SK-N-SH (cell line): ENCODE measurements around the gene MRPS35. TPM values are rescaled to one million over a fixed set of nuclear protein-coding genes. Genes with fewer than 3 reads are reported as not detected.

ENCODE experiments used
- CTCF ChIA-PET: fragments of 300-600, 350-600 bp; formaldehyde crosslinking; extraction: SDS; loops from one replicate; lab custom pipeline; 2021; lab: Yijun Ruan, JAX
- POLR2A ChIA-PET: fragments of 350-600 bp; sonication (Branson Sonifier 250); formaldehyde crosslinking; extraction: SDS; loops from one replicate; lab custom pipeline; 2020; ENCODE audit warnings: antibody characterized with exemption, inconsistent platforms; lab: Yijun Ruan, JAX
- DNase-seq: peaks from one replicate; pipeline ENCODE4 v3.0.0; 2012
- H2AFZ ChIP-seq: fragments of 200-600 bp; sonication (generic); 2 replicates; pipeline ENCODE4 v1.8.1; 2016; ENCODE audit warnings: antibody characterized with exemption, mild to moderate bottlenecking, low read depth
- H3F3A ChIP-seq: fragments of 200-600 bp; sonication (generic); replicated peaks from 2 replicates; pipeline ENCODE3; 2016; ENCODE audit warnings: antibody characterized with exemption, mild to moderate bottlenecking; ENCODE audit not compliant: insufficient read depth
- H3K27ac ChIP-seq, 2 experiments: fragments of 200-500 bp in 1 of 2; fragments of 200-600 bp in 1 of 2; sonication (Bioruptor generic) in 1 of 2; sonication (generic), shearing (Covaris generic) in 1 of 2; 2 replicates each; pipeline versions ENCODE4 v1.5.1 to v1.6.1; 2014 to 2016; ENCODE audit warnings: low read depth in 2 of 2, inconsistent platforms in 1 of 2, low read length in 1 of 2, mild to moderate bottlenecking in 1 of 2, mixed read lengths in 1 of 2
- H3K27me3 ChIP-seq: fragments of 200-600 bp; sonication (generic), shearing (Covaris generic); 2 replicates; pipeline ENCODE4 v1.6.1; 2016; ENCODE audit warnings: mixed run types; ENCODE audit not compliant: insufficient read depth
- H3K36me3 ChIP-seq, 2 experiments: fragments of 200-500 bp in 1 of 2; fragments of 200-600 bp in 1 of 2; sonication (Bioruptor generic) in 1 of 2; sonication (generic) in 1 of 2; replicated peaks in 1 of 2; 2 replicates each; pipeline versions ENCODE3 to v1.5.1; 2014 to 2016; ENCODE audit warnings: low read length in 1 of 2, mild to moderate bottlenecking in 1 of 2; ENCODE audit not compliant: insufficient read depth in 2 of 2, control insufficient read depth in 1 of 2
- H3K4me1 ChIP-seq, 2 experiments: fragments of 200-500 bp in 1 of 2; fragments of 200-600 bp in 1 of 2; sonication (Bioruptor generic) in 1 of 2; sonication (generic), shearing (Covaris generic) in 1 of 2; 2 replicates each; pipeline versions ENCODE4 v1.5.1 to v1.6.1; 2014 to 2016; ENCODE audit warnings: low read depth in 1 of 2, low read length in 1 of 2, mixed run types in 1 of 2; ENCODE audit not compliant: insufficient read depth in 2 of 2, control insufficient read depth in 1 of 2
- H3K4me2 ChIP-seq: fragments of 200-600 bp; sonication (generic), shearing (Covaris generic); 2 replicates; pipeline ENCODE4 v1.6.1; 2017; ENCODE audit warnings: mixed run types
- H3K4me3 ChIP-seq, 2 experiments: fragments of 200-500 bp in 1 of 2; fragments of 200-600 bp in 1 of 2; sonication (Bioruptor generic) in 1 of 2; sonication (generic), shearing (Covaris generic) in 1 of 2; 2 replicates each; pipeline versions ENCODE4 v1.5.1 to v1.8.1; 2014 to 2016; ENCODE audit warnings: low read depth in 2 of 2, inconsistent platforms in 1 of 2, low read length in 1 of 2, mild to moderate bottlenecking in 1 of 2, mixed read lengths in 1 of 2, moderate library complexity in 1 of 2
- H3K79me2 ChIP-seq: fragments of 200-600 bp; sonication (generic); 2 replicates; pipeline ENCODE4 v1.8.1; 2017; ENCODE audit warnings: mild to moderate bottlenecking; ENCODE audit not compliant: insufficient read depth
- H3K9ac ChIP-seq: fragments of 200-600 bp; sonication (generic); 2 replicates; pipeline ENCODE4 v1.6.1; 2017; ENCODE audit warnings: mixed run types
- H3K9me2 ChIP-seq: fragments of 200-600 bp; sonication (generic); 2 replicates; pipeline ENCODE4 v1.6.1; 2017; ENCODE audit warnings: mixed run types
- H3K9me3 ChIP-seq: fragments of 200-600 bp; sonication (generic); 2 replicates; pipeline ENCODE4 v1.6.1; 2017; ENCODE audit warnings: mixed run types, mild to moderate bottlenecking, moderate library complexity
- H4K20me1 ChIP-seq: fragments of 200-600 bp; sonication (generic); 2 replicates; pipeline ENCODE4 v1.6.1; 2017; ENCODE audit warnings: mild to moderate bottlenecking, mixed run types; ENCODE audit not compliant: insufficient read depth
- CTCF ChIP-seq: fragments of 200-600 bp; sonication (generic); IDR thresholded peaks from 2 replicates; pipeline ENCODE4 v1.6.1; 2017; ENCODE audit warnings: antibody characterized with exemption, mild to moderate bottlenecking, moderate library complexity
- EZH2phosphoT487 ChIP-seq: fragments of 200-600 bp; sonication (generic); IDR thresholded peaks from 2 replicates; pipeline ENCODE4 v1.6.1; 2017; ENCODE audit warnings: low read depth, mixed run types, mild to moderate bottlenecking, antibody characterized with exemption, moderate library complexity, borderline replicate concordance
- FOXM1 ChIP-seq: IDR thresholded peaks from 2 replicates; pipeline ENCODE4 v1.4.0; 2012; ENCODE audit warnings: low read depth, mild to moderate bottlenecking
- GABPA ChIP-seq: IDR thresholded peaks from 2 replicates; pipeline ENCODE4 v1.4.0; 2012; ENCODE audit warnings: low read depth, mild to moderate bottlenecking
- IRF3 ChIP-seq: fragments of 150-350 bp; IDR thresholded peaks from 2 replicates; pipeline ENCODE4 v1.6.1; 2016; ENCODE audit warnings: mild to moderate bottlenecking, low read depth, low read length
- JUND ChIP-seq: IDR thresholded peaks from 2 replicates; pipeline ENCODE4 v1.4.0; 2012
- MEF2A ChIP-seq: IDR thresholded peaks from 2 replicates; pipeline ENCODE4 v1.4.0; 2012; ENCODE audit warnings: low read depth, borderline replicate concordance
- MXI1 ChIP-seq: IDR thresholded peaks from 2 replicates; pipeline ENCODE4 v1.6.1; 2012; ENCODE audit warnings: mild to moderate bottlenecking, low read depth, low read length, improper control_type of control experiment
- NFIC ChIP-seq: IDR thresholded peaks from 2 replicates; pipeline ENCODE4 v1.4.0; 2012; ENCODE audit warnings: borderline replicate concordance
- NRF1 ChIP-seq: IDR thresholded peaks from 2 replicates; pipeline ENCODE4 v1.6.1; 2012; ENCODE audit warnings: low read depth, mild to moderate bottlenecking, low read length
- POLR2AphosphoS5 ChIP-seq: IDR thresholded peaks from 2 replicates; pipeline ENCODE4 v1.6.1; 2012; ENCODE audit warnings: low read depth, low read length
- RAD21 ChIP-seq: IDR thresholded peaks from 2 replicates; pipeline ENCODE4 v1.6.1; 2012; ENCODE audit warnings: mild to moderate bottlenecking, low read length
- RCOR1 ChIP-seq: fragments of 150-350 bp; IDR thresholded peaks from 2 replicates; pipeline ENCODE4 v1.6.1; 2017; ENCODE audit warnings: antibody characterized with exemption, low read length
- RFX5 ChIP-seq: IDR thresholded peaks from 2 replicates; pipeline ENCODE4 v1.6.1; 2012; ENCODE audit warnings: mild to moderate bottlenecking, improper control_type of control experiment, low read length
- TAF1 ChIP-seq: IDR thresholded peaks from 2 replicates; pipeline ENCODE4 v1.6.1; 2012; ENCODE audit warnings: low read depth, mild to moderate bottlenecking, low read length, moderate library complexity, borderline replicate concordance
- TCF12 ChIP-seq: IDR thresholded peaks from 2 replicates; pipeline ENCODE4 v1.4.0; 2012
- YY1 ChIP-seq: IDR thresholded peaks from 2 replicates; pipeline ENCODE4 v1.4.0; 2012; ENCODE audit warnings: low read depth, mild to moderate bottlenecking
- WGBS: methylation state at CpG from one replicate; pipeline ENCODE4 v1.1.6; 2017; ENCODE audit warnings: low lambda C conversion rate; 5-methylcytosine and 5-hydroxymethylcytosine counted together
- polyA plus RNA-seq, 3 experiments: library from polyadenylated mRNA; depleted of rRNA; stranded (reverse); fragments of >200 nt; gene quantifications; 2 replicates each; pipeline ENCODE4 v1.2.3, GENCODE V29; 2012

MRPS35 gene
- polyA plus RNA-seq, 1 of the 3 experiments (the other 2 are of a cell fraction), result 32.4 TPM

- WGBS, result 78% methylated on average over 2 of the region's 2 CpGs
- Histone ChIP-seq H3K9ac (no peak overlapping the region), H3K27me3 (no peaks in the 10 kb centered on the region), H3K4me2 (no peak overlapping the region), H3K9me2 (no peaks in the 10 kb centered on the region), H3K27ac (no peak overlapping the region), H4K20me1 (peaks cover 4% of the 10 kb centered on the region), H3F3A (peaks cover 16% of the 10 kb centered on the region), H3K4me3 (no peak overlapping the region), H3K9me3 (no peaks in the 10 kb centered on the region), H3K79me2 (peaks cover 16% of the 10 kb centered on the region), H3K4me1 (peaks cover 4 to 7% of the 10 kb centered on the region in 2 experiments; a peak in 3 of 4 replicates), H3K36me3 (no peaks in the 10 kb centered on the region), H2AFZ (no peak overlapping the region)
- TF ChIP-seq IRF3 (no peak), JUND (no peak)
- ChIA-PET POLR2A (no interaction called here), CTCF (interaction anchor here (0.9 kb wide), 1 partner anchor 22 kb away, joined by 4 read pairs; no protein-coding TSS in a partner anchor)
- no peak for DNase-seq
Measured at GRCh38 chr12:27707216-27707615, 3.4 kb upstream of the MRPS35 start.

GRCh38 chr12:27709212-27709931 lies 1.3 kb upstream of the MRPS35 start:
- Histone ChIP-seq H3K4me2 (peak overlapping the region; percentile 93), H3K4me3 (peak overlapping the region; percentile 91 to 98; a peak in 3 of 4 replicates), H3K27me3 (no peaks in the 10 kb centered on the region), H2AFZ (peak overlapping the region; percentile 93; the same call in 1 of the 2 replicates), H3K9me3 (no peaks in the 10 kb centered on the region), H3F3A (peaks cover 4% of the 10 kb centered on the region), H4K20me1 (peaks cover 5% of the 10 kb centered on the region), H3K36me3 (peaks cover 0 to 6% of the 10 kb centered on the region in 2 experiments), H3K9ac (no peak overlapping the region), H3K4me1 (peaks cover 4 to 7% of the 10 kb centered on the region in 2 experiments; a peak in 3 of 4 replicates), H3K27ac (peak overlapping the region in 1 of 2 experiments; percentile 89; a peak in 2 of 4 replicates), H3K9me2 (no peaks in the 10 kb centered on the region), H3K79me2 (peaks cover 37% of the 10 kb centered on the region)
- DNase-seq, result no peak
- ChIA-PET POLR2A (no interaction called here), CTCF (interaction anchor here (1.0 to 1.5 kb wide), 3 partner anchors 27 to 284 kb away, joined by 3 read pairs; no protein-coding TSS in a partner anchor)
- TF ChIP-seq MEF2A, result no peak
- TF ChIP-seq FOXM1, result no peak
- 68% methylated on average over 12 of the region's 12 CpGs for WGBS

GRCh38 chr12:27709932-27710591 lies 570 bp upstream of the MRPS35 start:
- Histone ChIP-seq H3K9ac (peak overlapping the region; percentile 90), H3K9me3 (no peaks in the 10 kb centered on the region), H3K9me2 (no peaks in the 10 kb centered on the region), H2AFZ (peak overlapping the region; percentile 93), H4K20me1 (peaks cover 5% of the 10 kb centered on the region), H3K4me3 (peak overlapping the region; percentile 91 to 98), H3K36me3 (peaks cover 0 to 10% of the 10 kb centered on the region in 2 experiments), H3K4me1 (peaks cover 4 to 7% of the 10 kb centered on the region in 2 experiments; a peak in 3 of 4 replicates), H3K27ac (peak overlapping the region; percentile 89), H3K79me2 (peaks cover 43% of the 10 kb centered on the region), H3K4me2 (peak overlapping the region; percentile 93), H3K27me3 (no peaks in the 10 kb centered on the region), H3F3A (peaks cover 4% of the 10 kb centered on the region)
- WGBS, result 6% methylated on average over 24 of the region's 24 CpGs
- ChIA-PET CTCF (interaction anchor here (1.0 to 1.5 kb wide), 3 partner anchors 27 to 285 kb away, joined by 3 read pairs; no protein-coding TSS in a partner anchor), POLR2A (no interaction called here)
- no peak for DNase-seq
- no peak for TF ChIP-seq RAD21
- TF ChIP-seq CTCF, result no peak
- no peak for TF ChIP-seq GABPA
- no peak for TF ChIP-seq YY1
- TF ChIP-seq RCOR1, result no peak
- TF ChIP-seq MXI1, result no peak
- no peak for TF ChIP-seq TAF1
- no peak for TF ChIP-seq IRF3
- TF ChIP-seq RFX5, result no peak
- no peak for TF ChIP-seq POLR2AphosphoS5
- TF ChIP-seq NRF1, result no peak
- TF ChIP-seq NFIC, result no peak
- TF ChIP-seq TCF12, result no peak
- TF ChIP-seq EZH2phosphoT487, result no peak
